Panc1 (cell line): ENCODE results near the gene ALK. TPM values are rescaled to one million over a fixed set of nuclear protein-coding genes. Genes with fewer than 3 reads are reported as not detected.

Source experiments
- ATAC-seq: fragments of 200-7000 bp; cut with Tn5 transposase; 2 replicates; pipeline ENCODE4 v1.9.1; 2020; ENCODE audit warnings: mild to moderate bottlenecking, moderate library complexity
- BruUV-seq: library from RNA; stranded (reverse); fragments of 400-500 nt; replicated peaks from 2 replicates; lab custom pipeline; 2021; lab: Mats Ljungman, UMichigan
- CTCF ChIA-PET: fragments of 300-600 bp; sonication (Branson Sonifier 250); formaldehyde crosslinking; loops from one replicate; lab custom pipeline; 2022; ENCODE audit warnings: antibody characterized with exemption; lab: Charles Lee
- POLR2A ChIA-PET: fragments of 300-600 bp; sonication (Branson Sonifier 250); formaldehyde crosslinking; loops from one replicate; lab custom pipeline; 2022; ENCODE audit warnings: antibody characterized with exemption; lab: Charles Lee
- DNase-seq: peaks from one replicate; pipeline ENCODE4 v3.0.0-alpha.2; 2010; ENCODE audit warnings: low read depth, low spot score
- H3K27ac ChIP-seq: 2 replicates; pipeline ENCODE4 v1.5.1; 2011; ENCODE audit warnings: mild to moderate bottlenecking, low read length, inconsistent platforms
- H3K27me3 ChIP-seq: fragments of 200-500 bp; sonication (Bioruptor generic); 2 replicates; pipeline ENCODE4 v1.6.0; 2014; ENCODE audit warnings: low read length, inconsistent platforms; ENCODE audit not compliant: control insufficient read depth, insufficient read depth
- H3K36me3 ChIP-seq: fragments of 200-500 bp; sonication (Bioruptor generic); 2 replicates; pipeline ENCODE4 v1.5.1; 2014; ENCODE audit warnings: inconsistent platforms, mild to moderate bottlenecking, low read length, moderate library complexity; ENCODE audit not compliant: control insufficient read depth, insufficient read depth
- H3K4me1 ChIP-seq: 2 replicates; pipeline ENCODE4 v1.5.1; 2011; ENCODE audit warnings: inconsistent platforms, mild to moderate bottlenecking, low read length, moderate library complexity; ENCODE audit not compliant: control insufficient read depth, insufficient read depth
- H3K4me3 ChIP-seq, 2 experiments: 2 replicates each; pipeline ENCODE4 v1.5.1; 2011 to 2012; ENCODE audit warnings: low read depth in 2 of 2, low read length in 2 of 2, mild to moderate bottlenecking in 2 of 2, inconsistent platforms in 1 of 2, moderate library complexity in 1 of 2
- H3K9me3 ChIP-seq: fragments of 200-500 bp; sonication (Bioruptor generic); 2 replicates; pipeline ENCODE4 v1.5.1; 2014; ENCODE audit warnings: low read depth, mild to moderate bottlenecking, inconsistent platforms, low read length, moderate library complexity; ENCODE audit not compliant: control insufficient read depth, insufficient read depth
- POLR2AphosphoS5 ChIP-seq: IDR thresholded peaks from 2 replicates; pipeline ENCODE4 v1.6.1; 2012; ENCODE audit warnings: mild to moderate bottlenecking, low read depth, low read length, moderate library complexity
- REST ChIP-seq, 2 experiments: IDR thresholded peaks; 2 replicates each; pipeline ENCODE4 v1.6.1; 2011 to 2012; ENCODE audit warnings: low read depth in 2 of 2, control low read depth in 1 of 2, low read length in 1 of 2, mild to moderate bottlenecking in 1 of 2, moderate library complexity in 1 of 2; ENCODE audit not compliant: insufficient read depth in 1 of 2
- SIN3A ChIP-seq: IDR thresholded peaks from 2 replicates; pipeline ENCODE4 v1.6.1; 2012; ENCODE audit warnings: low read depth, mild to moderate bottlenecking, low read length, moderate library complexity, borderline replicate concordance; ENCODE audit not compliant: insufficient read depth
- TCF7L2 ChIP-seq: IDR thresholded peaks from 2 replicates; pipeline ENCODE4 v1.6.1; 2011; ENCODE audit warnings: mild to moderate bottlenecking, low read depth, low read length, inconsistent platforms
- in situ Hi-C: cut with HindIII; loops from 2 replicates; pipeline ENCODE4 v1.10.0; 2016; ENCODE audit warnings: low sequenced_read_pairs, low pct_unique_long_range_greater_than_20kb
- intact Hi-C: fragments of 100-400 bp; cut with micrococcal nuclease; formaldehyde crosslinking; loops from one replicate; pipeline ENCODE4 v1.10.0; 2022; ENCODE audit not compliant: unreplicated experiment
- total RNA-seq: library from RNA; stranded (reverse); gene quantifications from one replicate; pipeline ENCODE4 v1.2.1, GENCODE V29; 2021; ENCODE audit not compliant: unreplicated experiment

The ALK gene
- total RNA-seq, 1 experiment from 2014 or later: not detected

DNA sequence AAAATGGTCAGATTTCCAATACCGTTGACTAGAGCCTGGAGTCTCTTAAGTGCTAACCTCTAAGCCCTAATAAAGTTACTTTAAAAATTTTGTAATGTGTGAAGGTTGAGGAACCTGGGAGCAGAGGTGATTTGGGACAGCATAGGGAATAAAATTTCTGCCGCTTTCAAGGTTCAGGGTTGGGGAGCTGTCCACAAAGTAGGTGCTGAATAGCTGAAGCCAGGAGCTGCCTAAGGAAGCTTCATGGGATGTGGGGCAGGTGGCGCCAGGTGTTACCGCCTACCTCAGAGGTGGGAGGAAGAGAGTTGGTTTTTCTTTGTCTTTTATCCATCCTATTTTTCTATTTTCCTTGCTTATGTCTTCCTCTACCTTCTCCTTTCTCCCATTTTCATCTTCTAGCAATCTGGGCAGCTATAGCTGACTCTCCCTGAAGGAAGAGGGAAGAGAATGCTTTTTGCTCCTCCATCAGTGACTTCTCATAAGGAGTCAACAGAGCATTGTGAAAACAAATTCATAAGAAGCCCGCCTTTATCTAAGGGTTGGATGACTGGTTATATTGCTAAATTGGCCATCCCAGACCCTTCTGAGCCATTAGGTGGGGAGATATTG lies 627.5 kb downstream of the ALK start:
- no peaks in the 10 kb centered on the region for H3K9me3 ChIP-seq
- H3K27ac ChIP-seq: no peak overlapping the region
- H3K4me3 ChIP-seq: no peak overlapping the region
- in situ Hi-C loops (no loop called here), intact Hi-C loops (no loop called here)
- ChIA-PET CTCF (no interaction called here), POLR2A (no interaction called here)
- no peak for DNase-seq
- no peaks in the 10 kb centered on the region; the same call in 1 of the 2 replicates for H3K36me3 ChIP-seq
- H3K4me1 ChIP-seq: no peaks in the 10 kb centered on the region
- ATAC-seq: no peak
- TF ChIP-seq SIN3A (no peak), POLR2AphosphoS5 (no peak), REST (IDR thresholded peaks at IDR 0.05; ENCODE audit: insufficient read depth in 1 of 2, low read depth in 2 of 2, low read length in 1 of 2) (peak; percentile 90 to 91), TCF7L2 (no peak)
- peaks cover 47% of the 10 kb centered on the region for H3K27me3 ChIP-seq
- BruUV-seq: no TSS peak

GRCh38 chr2:29290293-29291047 lies 630.9 kb downstream of the ALK start:
- peaks cover 31% of the 10 kb centered on the region for H3K27me3 ChIP-seq
- BruUV-seq: no TSS peak
- H3K4me1 ChIP-seq: no peaks in the 10 kb centered on the region
- TF ChIP-seq REST (IDR thresholded peaks at IDR 0.05; ENCODE audit: insufficient read depth in 1 of 2, low read depth in 2 of 2, low read length in 1 of 2): no peak
- POLR2A ChIA-PET: no interaction called here
- no peak for ATAC-seq
- in situ Hi-C loops (no loop called here), intact Hi-C loops (no loop called here)
- H3K9me3 ChIP-seq: no peaks in the 10 kb centered on the region
- H3K36me3 ChIP-seq: no peaks in the 10 kb centered on the region; the same call in 1 of the 2 replicates
- DNase-seq: no peak
- H3K27ac ChIP-seq: no peak overlapping the region
- H3K4me3 ChIP-seq: no peak overlapping the region
- CTCF ChIA-PET: no interaction called here
